Astrocyte (in vitro differentiated cells and primary cell): Measurements from ENCODE around the gene LRATD1. TPM values are rescaled to one million over a fixed set of nuclear protein-coding genes. Genes with fewer than 3 reads are reported as not detected.

Experiments
- DNase-seq: peaks from one replicate; pipeline ENCODE4 v3.0.0-alpha.2; 2010; ENCODE audit warnings: low read depth
- FAIRE-seq: peaks from 2 replicates; lab custom pipeline; 2011; peaks lifted over from hg19 to GRCh38; lab: Jason Lieb, UNC
- H2AFZ ChIP-seq: 2 replicates; pipeline ENCODE4 v1.6.0; 2012; ENCODE audit warnings: low read depth, low read length, inconsistent platforms
- H3K27ac ChIP-seq: 2 replicates; pipeline ENCODE4 v1.5.1; 2011; ENCODE audit warnings: low read depth, low read length, inconsistent platforms
- H3K27me3 ChIP-seq: 2 replicates; pipeline ENCODE4 v1.6.0; 2011; ENCODE audit warnings: low read length, inconsistent platforms; ENCODE audit not compliant: insufficient read depth
- H3K36me3 ChIP-seq: 2 replicates; pipeline ENCODE4 v1.5.1; 2011; ENCODE audit warnings: low read length, inconsistent platforms; ENCODE audit not compliant: insufficient read depth
- H3K4me1 ChIP-seq: 2 replicates; pipeline ENCODE4 v1.5.1; 2011; ENCODE audit warnings: low read length, inconsistent platforms; ENCODE audit not compliant: insufficient read depth
- H3K4me2 ChIP-seq: 2 replicates; pipeline ENCODE4 v1.6.0; 2012; ENCODE audit warnings: low read length, inconsistent platforms
- H3K4me3 ChIP-seq: 2 replicates; pipeline ENCODE4 v1.5.1; 2011; ENCODE audit warnings: low read depth, mild to moderate bottlenecking, low read length, inconsistent platforms; ENCODE audit not compliant: insufficient read depth
- H3K79me2 ChIP-seq: 2 replicates; pipeline ENCODE4 v1.6.0; 2012; ENCODE audit warnings: mild to moderate bottlenecking, low read length, inconsistent platforms; ENCODE audit not compliant: insufficient read depth
- H3K9ac ChIP-seq: 2 replicates; pipeline ENCODE4 v1.6.0; 2012; ENCODE audit warnings: mild to moderate bottlenecking, low read length, inconsistent platforms
- H3K9me3 ChIP-seq: 2 replicates; pipeline ENCODE4 v1.5.1; 2012; ENCODE audit warnings: low read depth, mild to moderate bottlenecking, low read length, inconsistent platforms; ENCODE audit not compliant: insufficient read depth
- H4K20me1 ChIP-seq: 2 replicates; pipeline ENCODE4 v1.6.0; 2012; ENCODE audit warnings: low read length, inconsistent platforms; ENCODE audit not compliant: insufficient read depth
- H3K27ac Mint-ChIP-seq: one replicate; pipeline ENCODE4 v1.8.0; 2021; ENCODE audit warnings: mild to moderate bottlenecking, mixed read lengths; ENCODE audit not compliant: unreplicated experiment
- H3K27me3 Mint-ChIP-seq: one replicate; pipeline ENCODE4 v1.8.0; 2021; ENCODE audit warnings: low read depth, mixed read lengths; ENCODE audit not compliant: unreplicated experiment
- H3K36me3 Mint-ChIP-seq: one replicate; pipeline ENCODE4 v1.8.0; 2021; ENCODE audit warnings: low read depth, mixed read lengths; ENCODE audit not compliant: unreplicated experiment
- H3K4me1 Mint-ChIP-seq: one replicate; pipeline ENCODE4 v1.8.0; 2021; ENCODE audit warnings: low read depth, mixed read lengths; ENCODE audit not compliant: unreplicated experiment
- H3K4me3 Mint-ChIP-seq: one replicate; pipeline ENCODE4 v1.8.0; 2021; ENCODE audit warnings: mild to moderate bottlenecking, moderate library complexity, mixed read lengths; ENCODE audit not compliant: unreplicated experiment
- H3K9me3 Mint-ChIP-seq: one replicate; pipeline ENCODE4 v1.8.0; 2021; ENCODE audit warnings: mild to moderate bottlenecking, mixed read lengths; ENCODE audit not compliant: unreplicated experiment
- CTCF ChIP-seq: IDR thresholded peaks from 2 replicates; pipeline ENCODE4 v1.5.1; 2011; ENCODE audit warnings: low read depth, mild to moderate bottlenecking, inconsistent platforms, low read length, moderate library complexity; ENCODE audit not compliant: insufficient read depth
- EZH2 ChIP-seq: IDR thresholded peaks from 2 replicates; pipeline ENCODE4 v1.6.1; 2012; ENCODE audit warnings: mild to moderate bottlenecking, low read length, inconsistent platforms; ENCODE audit not compliant: insufficient read depth
- total RNA-seq: library from RNA; stranded (reverse); gene quantifications from 2 replicates; pipeline ENCODE4 v1.2.1, GENCODE V29; 2021

Gene LRATD1
- total RNA-seq, 1 donor from 2014 or later: 28.3 TPM

- Histone ChIP-seq H3K36me3 (no peaks in the 10 kb centered on the region), H3K4me1 (peaks cover 27% of the 10 kb centered on the region), H4K20me1 (no peaks in the 10 kb centered on the region), H2AFZ (peak overlapping the region; percentile 99), H3K9ac (no peak overlapping the region), H3K4me2 (peak overlapping the region; percentile 93), H3K27ac (no peak overlapping the region), H3K79me2 (no peaks in the 10 kb centered on the region), H3K27me3 (peaks cover 17% of the 10 kb centered on the region), H3K4me3 (no peak overlapping the region), H3K9me3 (no peaks in the 10 kb centered on the region)
- Mint-ChIP-seq H3K36me3 (no peaks in the 10 kb centered on the region), H3K4me3 (peak overlapping the region; percentile 84), H3K27ac (peak overlapping the region; percentile 69), H3K9me3 (no peaks in the 10 kb centered on the region), H3K4me1 (peaks cover 25% of the 10 kb centered on the region), H3K27me3 (peaks cover 7% of the 10 kb centered on the region)
- DNase-seq (no peak), FAIRE-seq (no peak)
- TF ChIP-seq CTCF (no peak), EZH2 (no peak)
These were observed 994 bp upstream of the LRATD1 start for GRCh38 chr2:14631406-14632040.

GRCh38 chr2:14633061-14633460 is 544 bp downstream of the LRATD1 start:
- Histone ChIP-seq H4K20me1 (no peaks in the 10 kb centered on the region), H3K27me3 (peaks cover 17% of the 10 kb centered on the region), H3K4me1 (peaks cover 27% of the 10 kb centered on the region), H2AFZ (peak overlapping the region; percentile 99), H3K36me3 (no peaks in the 10 kb centered on the region), H3K4me3 (peak overlapping the region; percentile 68), H3K79me2 (no peaks in the 10 kb centered on the region), H3K9ac (peak overlapping the region; percentile 70), H3K4me2 (peak overlapping the region; percentile 93), H3K9me3 (no peaks in the 10 kb centered on the region), H3K27ac (no peak overlapping the region)
- H3K4me1 Mint-ChIP-seq: peaks cover 29% of the 10 kb centered on the region
- no peak for TF ChIP-seq CTCF
- TF ChIP-seq EZH2: no peak
- no peak overlapping the region for H3K27ac Mint-ChIP-seq
- H3K4me3 Mint-ChIP-seq: peak overlapping the region; percentile 86
- DNase-seq: no peak
- H3K9me3 Mint-ChIP-seq: no peaks in the 10 kb centered on the region
- no peaks in the 10 kb centered on the region for H3K36me3 Mint-ChIP-seq
- no peak for FAIRE-seq
- peaks cover 7% of the 10 kb centered on the region for H3K27me3 Mint-ChIP-seq
